SK-N-SH (cell line): ENCODE measurements around the gene NEK2. TPM values are rescaled to one million over a fixed set of nuclear protein-coding genes. Genes with fewer than 3 reads are reported as not detected.

Experiments
- CTCF ChIA-PET: fragments of 300-600, 350-600 bp; formaldehyde crosslinking; extraction: SDS; loops from one replicate; lab custom pipeline; 2021; lab: Yijun Ruan, JAX
- POLR2A ChIA-PET: fragments of 350-600 bp; sonication (Branson Sonifier 250); formaldehyde crosslinking; extraction: SDS; loops from one replicate; lab custom pipeline; 2020; ENCODE audit warnings: antibody characterized with exemption, inconsistent platforms; lab: Yijun Ruan, JAX
- DNase-seq: peaks from one replicate; pipeline ENCODE4 v3.0.0; 2012
- H2AFZ ChIP-seq: fragments of 200-600 bp; sonication (generic); 2 replicates; pipeline ENCODE4 v1.8.1; 2016; ENCODE audit warnings: antibody characterized with exemption, mild to moderate bottlenecking, low read depth
- H3F3A ChIP-seq: fragments of 200-600 bp; sonication (generic); replicated peaks from 2 replicates; pipeline ENCODE3; 2016; ENCODE audit warnings: antibody characterized with exemption, mild to moderate bottlenecking; ENCODE audit not compliant: insufficient read depth
- H3K27ac ChIP-seq, 2 experiments: fragments of 200-500 bp in 1 of 2; fragments of 200-600 bp in 1 of 2; sonication (Bioruptor generic) in 1 of 2; sonication (generic), shearing (Covaris generic) in 1 of 2; 2 replicates each; pipeline versions ENCODE4 v1.5.1 to v1.6.1; 2014 to 2016; ENCODE audit warnings: low read depth in 2 of 2, inconsistent platforms in 1 of 2, low read length in 1 of 2, mild to moderate bottlenecking in 1 of 2, mixed read lengths in 1 of 2
- H3K27me3 ChIP-seq: fragments of 200-600 bp; sonication (generic), shearing (Covaris generic); 2 replicates; pipeline ENCODE4 v1.6.1; 2016; ENCODE audit warnings: mixed run types; ENCODE audit not compliant: insufficient read depth
- H3K36me3 ChIP-seq, 2 experiments: fragments of 200-500 bp in 1 of 2; fragments of 200-600 bp in 1 of 2; sonication (Bioruptor generic) in 1 of 2; sonication (generic) in 1 of 2; replicated peaks in 1 of 2; 2 replicates each; pipeline versions ENCODE3 to v1.5.1; 2014 to 2016; ENCODE audit warnings: low read length in 1 of 2, mild to moderate bottlenecking in 1 of 2; ENCODE audit not compliant: insufficient read depth in 2 of 2, control insufficient read depth in 1 of 2
- H3K4me1 ChIP-seq, 2 experiments: fragments of 200-500 bp in 1 of 2; fragments of 200-600 bp in 1 of 2; sonication (Bioruptor generic) in 1 of 2; sonication (generic), shearing (Covaris generic) in 1 of 2; 2 replicates each; pipeline versions ENCODE4 v1.5.1 to v1.6.1; 2014 to 2016; ENCODE audit warnings: low read depth in 1 of 2, low read length in 1 of 2, mixed run types in 1 of 2; ENCODE audit not compliant: insufficient read depth in 2 of 2, control insufficient read depth in 1 of 2
- H3K4me2 ChIP-seq: fragments of 200-600 bp; sonication (generic), shearing (Covaris generic); 2 replicates; pipeline ENCODE4 v1.6.1; 2017; ENCODE audit warnings: mixed run types
- H3K4me3 ChIP-seq, 2 experiments: fragments of 200-500 bp in 1 of 2; fragments of 200-600 bp in 1 of 2; sonication (Bioruptor generic) in 1 of 2; sonication (generic), shearing (Covaris generic) in 1 of 2; 2 replicates each; pipeline versions ENCODE4 v1.5.1 to v1.8.1; 2014 to 2016; ENCODE audit warnings: low read depth in 2 of 2, inconsistent platforms in 1 of 2, low read length in 1 of 2, mild to moderate bottlenecking in 1 of 2, mixed read lengths in 1 of 2, moderate library complexity in 1 of 2
- H3K79me2 ChIP-seq: fragments of 200-600 bp; sonication (generic); 2 replicates; pipeline ENCODE4 v1.8.1; 2017; ENCODE audit warnings: mild to moderate bottlenecking; ENCODE audit not compliant: insufficient read depth
- H3K9ac ChIP-seq: fragments of 200-600 bp; sonication (generic); 2 replicates; pipeline ENCODE4 v1.6.1; 2017; ENCODE audit warnings: mixed run types
- H3K9me2 ChIP-seq: fragments of 200-600 bp; sonication (generic); 2 replicates; pipeline ENCODE4 v1.6.1; 2017; ENCODE audit warnings: mixed run types
- H3K9me3 ChIP-seq: fragments of 200-600 bp; sonication (generic); 2 replicates; pipeline ENCODE4 v1.6.1; 2017; ENCODE audit warnings: mixed run types, mild to moderate bottlenecking, moderate library complexity
- H4K20me1 ChIP-seq: fragments of 200-600 bp; sonication (generic); 2 replicates; pipeline ENCODE4 v1.6.1; 2017; ENCODE audit warnings: mild to moderate bottlenecking, mixed run types; ENCODE audit not compliant: insufficient read depth
- CHD2 ChIP-seq: fragments of 150-350 bp; IDR thresholded peaks from 2 replicates; pipeline ENCODE4 v1.6.1; 2018; ENCODE audit warnings: low read length; ENCODE audit not compliant: partially characterized antibody
- FOSL2 ChIP-seq: IDR thresholded peaks from 2 replicates; pipeline ENCODE4 v1.4.0; 2012; ENCODE audit warnings: low read depth, mild to moderate bottlenecking, moderate library complexity, borderline replicate concordance
- FOXM1 ChIP-seq: IDR thresholded peaks from 2 replicates; pipeline ENCODE4 v1.4.0; 2012; ENCODE audit warnings: low read depth, mild to moderate bottlenecking
- MEF2A ChIP-seq: IDR thresholded peaks from 2 replicates; pipeline ENCODE4 v1.4.0; 2012; ENCODE audit warnings: low read depth, borderline replicate concordance
- MXI1 ChIP-seq: IDR thresholded peaks from 2 replicates; pipeline ENCODE4 v1.6.1; 2012; ENCODE audit warnings: mild to moderate bottlenecking, low read depth, low read length, improper control_type of control experiment
- NRF1 ChIP-seq: IDR thresholded peaks from 2 replicates; pipeline ENCODE4 v1.6.1; 2012; ENCODE audit warnings: low read depth, mild to moderate bottlenecking, low read length
- POLR2AphosphoS5 ChIP-seq: IDR thresholded peaks from 2 replicates; pipeline ENCODE4 v1.6.1; 2012; ENCODE audit warnings: low read depth, low read length
- RAD21 ChIP-seq: IDR thresholded peaks from 2 replicates; pipeline ENCODE4 v1.6.1; 2012; ENCODE audit warnings: mild to moderate bottlenecking, low read length
- TCF12 ChIP-seq: IDR thresholded peaks from 2 replicates; pipeline ENCODE4 v1.4.0; 2012
- TEAD4 ChIP-seq: IDR thresholded peaks from 2 replicates; pipeline ENCODE4 v1.4.0; 2012; ENCODE audit warnings: mild to moderate bottlenecking, borderline replicate concordance; ENCODE audit not compliant: insufficient read depth
- WGBS: methylation state at CpG from one replicate; pipeline ENCODE4 v1.1.6; 2017; ENCODE audit warnings: low lambda C conversion rate; 5-methylcytosine and 5-hydroxymethylcytosine counted together
- polyA plus RNA-seq, 3 experiments: library from polyadenylated mRNA; depleted of rRNA; stranded (reverse); fragments of >200 nt; gene quantifications; 2 replicates each; pipeline ENCODE4 v1.2.3, GENCODE V29; 2012

NEK2 gene
- polyA plus RNA-seq, 1 of the 3 experiments (the other 2 are of a cell fraction) = 9.4 TPM

DNA sequence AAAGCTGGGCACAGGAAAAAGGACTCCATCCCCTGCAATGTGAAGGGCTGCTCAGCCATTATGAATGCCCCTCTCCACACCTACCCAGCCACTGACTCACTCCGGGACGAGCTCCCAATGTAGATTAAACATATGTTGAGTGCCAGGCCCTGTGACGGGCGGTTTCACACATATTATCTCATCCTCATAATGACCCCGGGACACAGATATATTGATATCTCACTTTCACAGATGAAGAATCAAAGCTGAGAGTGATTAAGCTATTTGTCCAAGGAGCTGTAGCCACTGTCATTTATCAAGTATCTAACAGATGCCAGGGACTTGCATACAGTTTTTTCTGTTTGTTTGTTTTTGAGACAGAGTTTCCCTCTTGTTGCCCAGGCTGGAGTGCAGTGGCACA lies 61.5 kb downstream of the NEK2 start:
- no peak overlapping the region for H3K4me3 ChIP-seq
- POLR2A ChIA-PET = interaction anchor here (0.6 kb wide), 1 partner anchor 1043 kb away, joined by 5 read pairs; no protein-coding TSS in a partner anchor

GRCh38 chr1:211613108-211613947 lies 62.1 kb downstream of the NEK2 start:
- TF ChIP-seq CHD2 (no peak), TEAD4 (no peak), TCF12 (no peak), MEF2A (peak; percentile 70; the same call in 1 of the 2 replicates), NRF1 (no peak), RAD21 (no peak), FOSL2 (peak; percentile 64; the same call in 1 of the 2 replicates), POLR2AphosphoS5 (no peak)
- ChIA-PET CTCF (interaction anchor here (0.6 to 1.5 kb wide), 5 partner anchors 13 to 144 kb away, joined by 3 to 5 read pairs (median 3); partner anchors contain the start of gene SLC30A1), POLR2A (interaction anchor here (0.6 kb wide), 1 partner anchor 1042 kb away, joined by 5 read pairs; no protein-coding TSS in a partner anchor)
- H4K20me1 ChIP-seq = no peaks in the 10 kb centered on the region
- peaks cover 0 to 18% of the 10 kb centered on the region in 2 experiments; a peak in 1 of 4 replicates for H3K4me1 ChIP-seq
- H3K9ac ChIP-seq = 0 out of 2 replicates have a peak overlapping the region, but pooled peaks have one; percentile 33
- no peaks in the 10 kb centered on the region for H3K27me3 ChIP-seq
- H3F3A ChIP-seq = peaks cover 16% of the 10 kb centered on the region
- no peaks in the 10 kb centered on the region for H3K79me2 ChIP-seq
- no peaks in the 10 kb centered on the region for H3K36me3 ChIP-seq
- 57% methylated on average over 6 of the region's 8 CpGs for WGBS
- H3K9me3 ChIP-seq = no peaks in the 10 kb centered on the region
- peak overlapping the region; percentile 20; the same call in 1 of the 2 replicates for H3K4me2 ChIP-seq
- H2AFZ ChIP-seq = peak overlapping the region; percentile 91
- peak overlapping the region; percentile 17 to 81; a peak in 3 of 4 replicates for H3K27ac ChIP-seq
- H3K9me2 ChIP-seq = no peaks in the 10 kb centered on the region
- DNase-seq = no peak
- no peak overlapping the region for H3K4me3 ChIP-seq

More for the DNA sequence above, 61.5 kb downstream of the NEK2 start:
- H3K4me1 ChIP-seq = peaks cover 0 to 18% of the 10 kb centered on the region in 2 experiments; a peak in 1 of 4 replicates
- WGBS = 83% methylated on average over 5 of the region's 5 CpGs
- peaks cover 16% of the 10 kb centered on the region for H3F3A ChIP-seq
- H3K9ac ChIP-seq = no peak overlapping the region
- no peak overlapping the region for H2AFZ ChIP-seq
- no peaks in the 10 kb centered on the region for H3K9me3 ChIP-seq
- no peaks in the 10 kb centered on the region for H3K36me3 ChIP-seq
- H4K20me1 ChIP-seq = no peaks in the 10 kb centered on the region
- no peaks in the 10 kb centered on the region for H3K27me3 ChIP-seq
- DNase-seq = peak; percentile 33
- H3K79me2 ChIP-seq = no peaks in the 10 kb centered on the region
- no peaks in the 10 kb centered on the region for H3K9me2 ChIP-seq
- CTCF ChIA-PET = interaction anchor here (0.6 to 1.5 kb wide), 5 partner anchors 14 to 145 kb away, joined by 3 to 5 read pairs (median 3); partner anchors contain the start of gene SLC30A1
- no peak for TF ChIP-seq FOXM1
- TF ChIP-seq MXI1 = no peak
- H3K4me2 ChIP-seq = no peak overlapping the region
- peak overlapping the region in 1 of 2 experiments; percentile 81; a peak in 2 of 4 replicates for H3K27ac ChIP-seq
